Prostate gland (tissue), 2 donors: ENCODE data around the gene FBXW12. TPM values are rescaled to one million over a fixed set of nuclear protein-coding genes. Genes with fewer than 3 reads are reported as not detected.

Experiments
- DNase-seq: peaks from one replicate; pipeline ENCODE4 v3.0.0-alpha.2; 2019; ENCODE audit warnings: low spot score
- H3K27ac ChIP-seq, 2 donors: fragments of 200-600 bp; sonication (generic); 2 replicates each; pipeline ENCODE4 v1.5.1; 2017 to 2019
- H3K27me3 ChIP-seq: fragments of 200-600 bp; sonication (generic); replicated peaks from 2 replicates; pipeline ENCODE4 v1.5.1; 2019; ENCODE audit not compliant: insufficient read depth
- H3K36me3 ChIP-seq, 2 donors: fragments of 200-600 bp; sonication (generic); 1 replicate in 1 of 2; 2 replicates in 1 of 2; pipeline versions ENCODE4 v1.5.1 to v1.8.1; 2017 to 2019
- H3K4me1 ChIP-seq: fragments of 200-600 bp; sonication (generic); replicated peaks from 2 replicates; pipeline ENCODE4 v1.5.1; 2019
- H3K4me3 ChIP-seq, 2 donors: fragments of 200-600 bp; sonication (generic); 2 replicates each; pipeline ENCODE4 v1.5.1; 2017 to 2019
- H3K9me3 ChIP-seq: fragments of 200-600 bp; sonication (generic); 2 replicates; pipeline ENCODE4 v1.5.1; 2017
- CTCF ChIP-seq, 4 experiments: fragments of 200-600 bp in 2 of 4; fragments of 450-650 bp in 2 of 4; sonication (generic) in 2 of 4; IDR thresholded peaks; 1 replicate in 3 of 4; 2 replicates in 1 of 4; pipeline ENCODE4 v1.5.1; 2016 to 2019; ENCODE audit warnings: antibody characterized with exemption in 4 of 4, mild to moderate bottlenecking in 2 of 4, moderate library complexity in 2 of 4
- POLR2A ChIP-seq: fragments of 450-650 bp; IDR thresholded peaks from one replicate; pipeline ENCODE4 v1.6.1; 2016; ENCODE audit warnings: antibody characterized with exemption, mild to moderate bottlenecking
- POLR2AphosphoS5 ChIP-seq: sonication (generic); formaldehyde crosslinking; IDR thresholded peaks from one replicate; pipeline ENCODE4 v1.6.1; 2017; ENCODE audit warnings: antibody characterized with exemption
- WGBS: methylation state at CpG from one replicate; pipeline ENCODE4 v1.1.5; 2018; 5-methylcytosine and 5-hydroxymethylcytosine counted together
- intact Hi-C: fragments of 100-400 bp; cut with DNase I; formaldehyde crosslinking; loops from one replicate; pipeline ENCODE4 v1.14.2; 2022
- total RNA-seq, 2 donors: library from RNA; depleted of rRNA; stranded (reverse); fragments of >200 nt; gene quantifications; one replicate each; pipeline ENCODE4 v1.1.0, GENCODE V29; 2016

The FBXW12 gene
- total RNA-seq, 2 donors from 2014 or later: 0.68 TPM; not detected in 1

GRCh38 chr3:48415251-48415953 lies 43.4 kb downstream of the FBXW12 start:
- Histone ChIP-seq H3K4me1 (no peaks in the 10 kb centered on the region), H3K4me3 (no peak overlapping the region), H3K36me3 (peaks cover 28 to 62% of the 10 kb centered on the region in 2 donors), H3K9me3 (no peaks in the 10 kb centered on the region), H3K27me3 (no peaks in the 10 kb centered on the region), H3K27ac (no peak overlapping the region)
- intact Hi-C loops: no loop called here
- no peak for TF ChIP-seq POLR2AphosphoS5
- TF ChIP-seq POLR2A: no peak
- TF ChIP-seq CTCF (IDR thresholded peaks at IDR 0.05): no peak
- DNase-seq: no peak
- WGBS: 88% methylated on average over 24 of the region's 24 CpGs

- H3K27me3 ChIP-seq: no peaks in the 10 kb centered on the region
- no peak overlapping the region for H3K27ac ChIP-seq
- no peaks in the 10 kb centered on the region for H3K4me1 ChIP-seq
- no peaks in the 10 kb centered on the region for H3K9me3 ChIP-seq
- 85% methylated on average over 13 of the region's 14 CpGs for WGBS
- peaks cover 28 to 55% of the 10 kb centered on the region in 2 donors for H3K36me3 ChIP-seq
- no peak overlapping the region for H3K4me3 ChIP-seq
- intact Hi-C loops: no loop called here
- DNase-seq: no peak
- TF ChIP-seq POLR2AphosphoS5 (no peak), POLR2A (no peak), CTCF (IDR thresholded peaks at IDR 0.05) (no peak)
Measured at GRCh38 chr3:48416091-48416505, 44.1 kb downstream of the FBXW12 start.

- Histone ChIP-seq H3K4me1 (no peaks in the 10 kb centered on the region), H3K27me3 (no peaks in the 10 kb centered on the region), H3K27ac (no peak overlapping the region), H3K9me3 (no peaks in the 10 kb centered on the region), H3K36me3 (peaks cover 28 to 51% of the 10 kb centered on the region in 2 donors), H3K4me3 (no peak overlapping the region)
- intact Hi-C loops: no loop called here
- DNase-seq: no peak
- WGBS: 95% methylated on average over 4 of the region's 4 CpGs
- TF ChIP-seq POLR2AphosphoS5: no peak
- no peak for TF ChIP-seq CTCF (IDR thresholded peaks at IDR 0.05)
- no peak for TF ChIP-seq POLR2A
Measured at GRCh38 chr3:48416546-48416945, 44.5 kb downstream of the FBXW12 start.

- TF ChIP-seq POLR2AphosphoS5 (no peak), POLR2A (no peak), CTCF (IDR thresholded peaks at IDR 0.05) (no peak)
- no peak overlapping the region for H3K27ac ChIP-seq
- H3K27me3 ChIP-seq: no peaks in the 10 kb centered on the region
- intact Hi-C loops: no loop called here
- no peak overlapping the region for H3K4me3 ChIP-seq
- peaks cover 21 to 44% of the 10 kb centered on the region in 2 donors for H3K36me3 ChIP-seq
- DNase-seq: no peak
- 88% methylated on average over 13 of the region's 14 CpGs for WGBS
- no peaks in the 10 kb centered on the region for H3K4me1 ChIP-seq
- no peaks in the 10 kb centered on the region for H3K9me3 ChIP-seq
Measured at GRCh38 chr3:48417529-48418108, 45.6 kb downstream of the FBXW12 start.

GRCh38 chr3:48418140-48418539 lies 46.1 kb downstream of the FBXW12 start:
- TF ChIP-seq CTCF (IDR thresholded peaks at IDR 0.05): no peak
- no peak for TF ChIP-seq POLR2AphosphoS5
- no peak for TF ChIP-seq POLR2A
- no peaks in the 10 kb centered on the region for H3K9me3 ChIP-seq
- no peak for DNase-seq
- no peaks in the 10 kb centered on the region for H3K4me1 ChIP-seq
- intact Hi-C loops: no loop called here
- H3K36me3 ChIP-seq: peaks cover 16 to 39% of the 10 kb centered on the region in 2 donors
- H3K27me3 ChIP-seq: no peaks in the 10 kb centered on the region
- WGBS: 90% methylated on average over 17 of the region's 17 CpGs
- no peak overlapping the region for H3K4me3 ChIP-seq
- no peak overlapping the region for H3K27ac ChIP-seq
